Gastrocnemius medialis (tissue), 4 donors: Measurements from ENCODE around the gene RAB20.

Experiments
- CTCF ChIP-seq, 5 experiments: fragments of 450-650 bp in 3 of 5; fragments of 200-600 bp in 2 of 5; sonication (generic) in 2 of 5; IDR thresholded peaks in 4 of 5; conservative IDR thresholded peaks in 1 of 5; 1 replicate in 4 of 5; 2 replicates in 1 of 5; pipeline ENCODE4 v1.5.1; 2016 to 2019; ENCODE audit warnings: antibody characterized with exemption in 5 of 5, mild to moderate bottlenecking in 3 of 5, moderate library complexity in 3 of 5
- POLR2A ChIP-seq, 2 donors: fragments of 450-650 bp; IDR thresholded peaks; one replicate each; pipeline ENCODE4 v1.6.1; 2017; ENCODE audit warnings: antibody characterized with exemption in 2 of 2, mild to moderate bottlenecking in 2 of 2, moderate library complexity in 2 of 2

- no peak for TF ChIP-seq CTCF (IDR thresholded peaks at IDR 0.05 in 4 of 5, conservative IDR thresholded peaks at IDR 0.05 in 1 of 5)
- TF ChIP-seq POLR2A (IDR thresholded peaks at IDR 0.05) = no peak
Observed at GRCh38 chr13:110533771-110534670, 27.5 kb downstream of the RAB20 start.
